OCI-LY7 (cell line): ENCODE data around the gene FCN1.

Experiments
- CTCF ChIP-seq: fragments of 200-600 bp; sonication (generic); conservative IDR thresholded peaks from 2 replicates; pipeline ENCODE4 v1.5.1; 2014; ENCODE audit warnings: mild to moderate bottlenecking, antibody characterized with exemption, low read length, moderate library complexity, mixed read lengths
- EZH2phosphoT487 ChIP-seq: fragments of 200-600 bp; sonication (generic); IDR thresholded peaks from 2 replicates; pipeline ENCODE4 v1.6.1; 2018; ENCODE audit warnings: low read depth, borderline replicate concordance, mild to moderate bottlenecking, mixed run types, antibody characterized with exemption, low read length, moderate library complexity, mixed read lengths

- TF ChIP-seq CTCF (no peak), EZH2phosphoT487 (no peak)
Measured at GRCh38 chr9:134886413-134886913, 31.2 kb downstream of the FCN1 start.
